Epithelial cell of esophagus (primary cell): ENCODE measurements around the gene S100A6.

Source experiments
- DNase-seq: peaks from one replicate; pipeline ENCODE4 v3.0.0; 2010; ENCODE audit warnings: low read depth
- H3K4me3 ChIP-seq: 2 replicates; pipeline ENCODE4 v1.5.1; 2011; ENCODE audit warnings: mild to moderate bottlenecking, low read length, control low read depth
- TF ChIP-seq, protein P1 (sequence below): IDR thresholded peaks from 2 replicates; pipeline ENCODE4 v1.5.1; 2011; ENCODE audit warnings: low read depth, mild to moderate bottlenecking, low read length, control low read depth, inconsistent platforms; ENCODE audit not compliant: insufficient read depth; ENCODE audit errors: missing control alignments

S100A6 gene

GRCh38 chr1:153537376-153537730, 1.6 kb upstream of the S100A6 start:
- DNase-seq, result no peak
- H3K4me3 ChIP-seq, result no peak overlapping the region
- TF ChIP-seq, protein P1, sequence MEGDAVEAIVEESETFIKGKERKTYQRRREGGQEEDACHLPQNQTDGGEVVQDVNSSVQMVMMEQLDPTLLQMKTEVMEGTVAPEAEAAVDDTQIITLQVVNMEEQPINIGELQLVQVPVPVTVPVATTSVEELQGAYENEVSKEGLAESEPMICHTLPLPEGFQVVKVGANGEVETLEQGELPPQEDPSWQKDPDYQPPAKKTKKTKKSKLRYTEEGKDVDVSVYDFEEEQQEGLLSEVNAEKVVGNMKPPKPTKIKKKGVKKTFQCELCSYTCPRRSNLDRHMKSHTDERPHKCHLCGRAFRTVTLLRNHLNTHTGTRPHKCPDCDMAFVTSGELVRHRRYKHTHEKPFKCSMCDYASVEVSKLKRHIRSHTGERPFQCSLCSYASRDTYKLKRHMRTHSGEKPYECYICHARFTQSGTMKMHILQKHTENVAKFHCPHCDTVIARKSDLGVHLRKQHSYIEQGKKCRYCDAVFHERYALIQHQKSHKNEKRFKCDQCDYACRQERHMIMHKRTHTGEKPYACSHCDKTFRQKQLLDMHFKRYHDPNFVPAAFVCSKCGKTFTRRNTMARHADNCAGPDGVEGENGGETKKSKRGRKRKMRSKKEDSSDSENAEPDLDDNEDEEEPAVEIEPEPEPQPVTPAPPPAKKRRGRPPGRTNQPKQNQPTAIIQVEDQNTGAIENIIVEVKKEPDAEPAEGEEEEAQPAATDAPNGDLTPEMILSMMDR, result no peak

DNA sequence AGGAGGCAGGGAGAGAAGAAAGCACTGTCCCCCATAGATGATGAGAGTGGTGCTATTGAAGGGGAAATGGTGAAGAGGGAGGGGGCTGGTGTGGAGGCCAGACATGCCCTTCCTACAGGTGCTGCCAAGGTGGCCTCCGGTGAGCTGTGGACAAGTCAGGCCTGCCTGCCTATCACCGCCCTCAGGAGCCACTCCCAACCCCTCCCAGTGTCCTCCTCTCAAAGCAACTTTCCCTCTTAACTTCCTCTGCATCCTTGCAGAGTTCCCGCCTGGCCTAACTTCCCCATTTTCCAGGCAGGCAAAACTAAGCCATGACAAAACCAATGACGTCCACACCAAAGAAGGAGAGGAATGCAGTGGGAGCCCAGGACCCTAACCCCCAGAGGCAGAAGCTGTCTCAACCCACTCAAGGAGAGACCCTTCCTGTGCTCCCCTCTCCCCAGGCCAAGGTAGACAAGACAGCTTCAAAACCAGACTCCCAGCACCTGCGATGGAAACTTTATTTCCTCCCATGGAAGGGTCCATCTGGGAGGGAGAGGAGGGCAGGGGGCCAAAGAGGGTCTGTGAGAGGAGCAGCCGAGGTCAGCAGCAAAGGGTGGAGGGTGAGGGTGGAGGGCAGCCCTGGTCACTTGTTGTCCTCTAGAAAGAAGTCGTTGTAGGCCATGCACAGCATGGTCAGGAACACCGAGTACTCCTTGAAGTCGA, 1.0 kb upstream of the S100A6 start:
- H3K4me3 ChIP-seq, result peak overlapping the region; percentile 68
- TF ChIP-seq, protein P1, result no peak
- DNase-seq, result peak; percentile 69

- TF ChIP-seq, protein P1, result no peak
- H3K4me3 ChIP-seq, result peak overlapping the region; percentile 68
- peak; percentile 79 for DNase-seq
These were observed 350 bp upstream of the S100A6 start for GRCh38 chr1:153536012-153536670.

GRCh38 chr1:153534925-153535241, 908 bp downstream of the S100A6 start:
- TF ChIP-seq, protein P1, result no peak
- DNase-seq, result no peak
- peak overlapping the region; percentile 68 for H3K4me3 ChIP-seq

DNA sequence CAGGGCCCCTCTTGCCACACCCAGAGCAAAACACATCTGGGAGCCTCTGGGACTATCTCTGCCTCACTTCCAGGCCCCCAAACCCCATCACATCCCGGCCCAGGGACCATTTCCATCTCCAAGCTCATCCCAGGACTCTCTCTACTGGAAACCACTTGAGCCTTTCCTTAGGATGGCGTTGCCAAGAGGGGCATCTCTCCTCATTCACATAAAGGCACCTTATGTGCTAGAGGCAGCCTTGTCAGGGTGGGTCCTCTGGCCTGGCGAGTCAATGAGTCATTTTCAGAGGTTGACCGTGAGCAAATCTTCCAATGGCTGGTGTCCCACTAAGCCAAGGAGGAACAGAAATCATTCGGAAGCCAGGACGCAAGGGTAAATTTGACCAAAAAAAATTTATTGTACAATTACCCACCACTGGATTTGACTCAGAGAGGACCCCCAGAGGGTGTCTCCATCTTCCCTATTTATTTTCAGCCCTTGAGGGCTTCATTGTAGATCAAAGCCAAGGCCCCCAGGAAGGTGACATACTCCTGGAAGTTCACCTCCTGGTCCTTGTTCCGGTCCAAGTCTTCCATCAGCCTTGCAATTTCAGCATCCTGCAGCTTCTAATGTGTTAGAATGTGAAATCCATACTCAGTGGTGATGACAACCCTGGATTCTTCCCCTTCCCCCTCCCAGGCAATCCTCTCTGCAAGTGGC, 1.4 kb downstream of the S100A6 start:
- TF ChIP-seq, protein P1, result no peak
- H3K4me3 ChIP-seq, result peak overlapping the region; percentile 68
- peak; percentile 37 for DNase-seq

DNA sequence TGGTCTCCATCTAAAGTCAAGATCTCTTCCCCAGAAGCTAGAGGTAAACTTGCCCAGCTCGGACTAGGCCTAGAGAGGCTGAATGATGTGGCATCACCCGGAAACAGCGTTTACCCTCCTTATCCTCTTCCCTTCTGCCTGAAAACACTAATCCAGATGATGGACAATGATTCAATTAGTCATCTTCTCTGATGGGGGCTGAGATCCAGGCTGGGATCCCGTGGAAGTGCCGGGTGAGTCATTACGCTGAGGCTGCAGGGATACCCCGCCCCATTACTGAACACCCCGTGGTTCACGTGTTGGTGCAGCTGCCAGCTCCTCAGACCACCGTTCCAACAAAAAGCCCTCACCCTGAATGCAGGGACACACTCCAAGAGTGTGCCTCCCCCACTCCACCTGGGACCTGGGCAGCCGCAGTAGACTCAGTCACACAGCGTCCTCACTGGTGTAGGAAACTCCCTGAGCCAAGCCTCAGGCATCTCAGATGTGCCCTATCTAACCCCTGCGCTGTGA, 2.0 kb downstream of the S100A6 start:
- TF ChIP-seq, protein P1, result no peak
- DNase-seq, result peak; percentile 94
- peak overlapping the region; percentile 68 for H3K4me3 ChIP-seq
